GM18520 (cell line): ENCODE data around the gene RNF169.
"Not testable (repeated sequence)": the region's sequence is repeated elsewhere in the genome, so short reads cannot be mapped to it uniquely, and the experiment has no call there.

Experiments used
- ATAC-seq: cut with Tn5 transposase; IDR thresholded peaks from one replicate; pipeline ENCODE4 v1.9.1; 2021; ENCODE audit not compliant: unreplicated experiment

RNF169 gene

DNA sequence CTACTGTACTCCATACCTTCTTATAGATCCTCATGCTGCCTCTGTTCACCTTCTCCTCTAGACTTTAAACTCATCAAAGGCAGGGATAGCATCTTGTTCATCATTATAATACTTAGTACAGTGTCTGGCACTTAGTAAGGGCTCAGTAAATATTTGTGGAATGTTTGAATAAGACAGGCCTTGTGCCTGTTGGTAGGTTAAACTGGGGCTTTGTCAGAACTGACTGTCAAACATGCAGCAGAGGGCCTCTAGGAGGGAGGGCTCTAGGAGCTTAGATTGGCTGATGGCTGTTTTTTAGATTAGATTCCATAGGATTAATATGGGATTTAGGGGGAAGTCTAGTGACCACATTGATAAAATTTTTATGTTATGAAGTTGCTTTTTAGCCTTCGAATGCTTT lies 70.8 kb downstream of the RNF169 start:
- ATAC-seq, result no peak

DNA sequence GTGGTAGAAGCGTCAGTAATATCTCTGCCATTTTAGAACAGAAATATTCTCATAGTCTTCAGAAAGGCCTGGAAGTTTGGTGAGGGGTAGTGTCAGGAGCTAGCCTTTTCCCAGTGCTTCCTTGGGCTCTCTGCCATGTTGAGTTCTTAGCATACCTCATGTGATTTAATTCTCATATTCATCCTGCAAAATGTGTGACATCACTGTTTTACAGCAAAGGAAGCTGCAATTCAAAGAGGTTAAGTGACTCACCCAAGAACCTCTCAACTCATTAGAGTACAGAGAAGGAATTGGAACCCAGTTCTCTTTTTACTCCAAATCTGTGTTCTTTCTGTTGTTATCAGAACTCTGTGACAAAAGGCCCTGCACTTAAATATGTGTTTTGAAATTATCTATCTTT lies 72.1 kb downstream of the RNF169 start:
- ATAC-seq, result no peak

DNA sequence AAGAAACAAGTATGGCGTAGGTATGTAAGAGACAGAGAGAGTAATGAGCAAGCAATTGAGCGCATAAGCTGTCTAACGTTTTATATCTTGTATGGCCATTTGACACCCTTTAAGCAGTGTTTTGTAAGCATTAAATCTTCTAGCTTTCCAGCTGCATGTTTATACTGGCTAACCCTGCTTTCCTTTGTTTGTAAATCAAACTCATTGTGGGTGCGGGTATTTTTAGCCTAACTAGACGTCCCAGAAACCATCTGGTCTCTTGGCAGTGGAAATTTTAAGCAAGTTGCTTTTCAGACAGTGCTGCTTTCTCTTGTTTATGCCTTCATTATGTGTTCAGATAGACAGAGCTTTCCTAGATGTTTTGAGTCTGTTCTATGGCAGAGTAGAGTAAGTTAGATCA lies 73.5 kb downstream of the RNF169 start:
- no peak for ATAC-seq

DNA sequence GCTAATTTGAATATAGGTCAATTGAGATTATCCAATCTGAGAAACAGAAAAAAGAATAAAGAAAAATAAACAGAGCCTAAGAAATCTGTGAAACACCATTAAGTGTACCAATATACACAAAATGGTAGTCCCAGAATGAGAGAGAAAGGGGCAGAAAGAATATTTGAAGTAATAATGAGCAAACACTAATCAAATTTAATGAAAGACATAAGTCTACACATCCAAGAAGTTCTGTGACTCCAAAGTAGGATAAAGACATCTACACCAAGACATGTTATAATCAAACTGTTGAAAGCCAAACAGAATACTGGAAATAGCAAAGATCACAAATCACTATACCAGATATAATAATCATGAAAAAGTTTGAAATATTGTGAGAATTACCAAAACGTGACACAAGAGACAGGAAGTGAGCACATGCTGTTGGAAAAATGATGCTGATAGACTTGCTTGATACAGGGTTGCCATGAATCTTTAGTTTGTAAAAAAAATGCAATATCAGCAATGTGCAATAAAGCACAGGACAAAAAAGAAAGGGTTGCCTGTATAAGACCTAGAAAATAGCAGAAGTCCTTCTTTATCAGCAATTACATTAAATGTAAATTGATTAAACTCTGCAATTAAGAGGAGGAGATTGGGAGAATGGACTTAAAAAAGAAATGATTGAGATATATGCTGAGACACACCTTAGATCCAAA lies 75.8 kb downstream of the RNF169 start:
- ATAC-seq, result no peak

DNA sequence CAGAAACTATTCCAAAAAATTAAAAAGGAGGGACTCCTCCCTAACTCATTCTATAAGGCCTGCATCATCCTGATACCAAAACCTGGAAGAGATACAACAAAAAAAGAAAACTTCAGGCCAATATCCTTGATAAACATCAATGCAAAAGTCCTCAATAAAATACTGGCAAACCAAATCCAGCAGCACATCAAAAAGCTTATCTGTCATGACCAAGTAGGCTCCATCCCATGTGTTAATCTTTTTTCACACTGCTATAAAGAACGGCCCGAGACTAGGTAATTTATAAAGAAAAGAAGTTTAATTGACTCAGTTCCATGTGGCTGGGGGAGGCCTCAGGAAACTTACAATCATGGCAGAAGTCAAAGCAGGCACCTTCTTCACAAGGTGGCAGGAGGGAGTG lies 76.9 kb downstream of the RNF169 start:
- not testable (repeated sequence) for ATAC-seq

DNA sequence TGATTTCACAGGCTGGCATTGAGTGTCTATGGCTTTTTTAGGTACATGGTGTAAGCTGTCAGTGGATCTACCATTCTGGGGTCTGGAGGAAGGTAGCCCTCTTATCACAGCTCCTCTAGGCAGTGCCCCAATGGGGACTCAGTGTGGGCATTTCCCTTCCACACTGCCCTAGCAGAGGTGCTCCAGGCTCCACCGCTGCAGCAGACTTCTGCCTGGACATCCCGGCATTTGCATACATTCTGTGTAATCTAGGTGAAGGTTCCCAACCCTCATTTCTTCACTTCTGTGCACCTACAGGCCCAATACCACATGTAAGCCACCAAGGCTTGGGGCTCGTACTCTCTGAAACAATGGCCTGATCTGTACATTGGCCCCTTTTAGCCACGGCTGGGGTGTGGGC lies 78.3 kb downstream of the RNF169 start:
- no peak for ATAC-seq

DNA sequence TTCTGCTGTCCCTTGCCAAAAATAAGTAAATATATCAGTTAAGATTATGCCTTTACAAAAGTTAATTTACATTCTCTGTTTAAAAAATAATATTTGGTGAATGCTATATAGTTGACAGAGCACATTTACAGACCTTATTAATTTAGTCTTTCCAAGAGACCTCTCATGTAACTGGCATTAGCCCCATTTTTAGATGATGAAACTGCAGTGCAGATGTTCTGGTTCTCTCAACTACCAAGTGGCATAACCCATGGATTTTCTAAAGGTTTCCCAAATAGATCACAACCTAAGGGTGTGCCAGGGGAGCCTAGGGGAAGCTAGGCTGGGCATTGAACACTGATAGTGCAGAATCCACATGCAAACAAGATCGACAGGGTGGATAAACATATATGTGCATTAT lies 88.5 kb downstream of the RNF169 start:
- no peak for ATAC-seq

- ATAC-seq, result no peak
Observed at GRCh38 chr11:74838188-74838587, 89.5 kb downstream of the RNF169 start.

DNA sequence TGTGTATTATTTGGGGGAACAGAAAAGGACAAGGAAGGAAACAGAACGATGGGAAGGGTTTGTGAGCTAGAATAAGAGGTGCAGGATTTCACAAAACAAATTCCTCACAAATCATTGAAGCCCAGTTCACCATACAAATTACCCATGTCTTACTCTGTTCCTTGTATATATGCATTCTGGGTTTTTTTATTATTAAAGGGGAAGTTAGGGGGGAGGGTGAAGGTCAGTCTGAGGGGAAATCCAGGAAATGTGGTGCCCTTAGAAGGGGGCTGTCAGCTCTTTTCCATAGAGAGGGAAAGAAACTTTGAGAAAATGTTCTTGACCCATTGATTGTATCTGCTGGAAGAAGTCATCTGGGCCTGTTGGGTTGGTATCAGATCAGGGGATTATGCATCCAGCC lies 90.8 kb downstream of the RNF169 start:
- no peak for ATAC-seq

DNA sequence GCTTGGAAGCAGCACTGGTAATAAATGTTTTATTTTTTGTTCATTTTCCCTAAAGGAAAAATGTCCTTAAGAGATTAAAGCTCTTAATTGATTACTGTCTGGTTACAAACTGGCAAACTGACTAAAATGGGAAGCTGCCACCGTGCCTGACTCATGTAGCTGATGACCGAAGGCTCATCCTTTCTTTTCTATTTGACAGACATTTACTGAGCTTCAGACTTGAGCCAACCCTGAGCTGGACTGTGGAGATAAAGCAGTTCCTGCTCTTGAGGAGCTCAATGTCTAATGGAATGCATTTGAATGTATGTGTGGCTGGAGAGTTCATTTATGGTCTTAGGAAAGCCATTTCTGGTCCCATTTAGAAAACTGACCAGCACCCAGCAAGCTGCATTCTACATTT lies 91.3 kb downstream of the RNF169 start:
- no peak for ATAC-seq

- ATAC-seq, result no peak
Observed at GRCh38 chr11:74840486-74840885, 91.8 kb downstream of the RNF169 start.

DNA sequence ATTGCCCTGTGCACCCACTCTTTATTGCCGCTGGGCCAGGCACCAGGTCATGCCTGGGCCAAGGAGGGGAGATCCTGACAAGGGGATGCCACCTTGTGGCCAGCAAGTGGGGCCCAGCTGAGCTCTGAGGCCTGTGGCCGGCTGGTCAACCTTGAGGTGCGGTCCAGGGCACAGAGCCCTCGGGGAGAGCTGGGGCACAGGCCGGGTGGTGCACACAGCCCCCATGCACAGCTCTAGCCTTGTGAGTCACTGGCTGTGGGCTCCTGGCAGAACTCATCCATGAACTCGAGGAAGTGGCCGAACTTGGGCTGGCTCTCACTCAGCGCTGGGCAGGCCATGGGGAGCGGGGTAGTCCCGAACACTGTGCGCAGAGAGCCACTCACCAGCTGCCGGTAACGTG lies 94.3 kb downstream of the RNF169 start:
- no peak for ATAC-seq

GRCh38 chr11:74844072-74844471 lies 95.4 kb downstream of the RNF169 start:
- ATAC-seq, result no peak

- no peak for ATAC-seq
Observed at GRCh38 chr11:74844865-74845264, 96.2 kb downstream of the RNF169 start.

DNA sequence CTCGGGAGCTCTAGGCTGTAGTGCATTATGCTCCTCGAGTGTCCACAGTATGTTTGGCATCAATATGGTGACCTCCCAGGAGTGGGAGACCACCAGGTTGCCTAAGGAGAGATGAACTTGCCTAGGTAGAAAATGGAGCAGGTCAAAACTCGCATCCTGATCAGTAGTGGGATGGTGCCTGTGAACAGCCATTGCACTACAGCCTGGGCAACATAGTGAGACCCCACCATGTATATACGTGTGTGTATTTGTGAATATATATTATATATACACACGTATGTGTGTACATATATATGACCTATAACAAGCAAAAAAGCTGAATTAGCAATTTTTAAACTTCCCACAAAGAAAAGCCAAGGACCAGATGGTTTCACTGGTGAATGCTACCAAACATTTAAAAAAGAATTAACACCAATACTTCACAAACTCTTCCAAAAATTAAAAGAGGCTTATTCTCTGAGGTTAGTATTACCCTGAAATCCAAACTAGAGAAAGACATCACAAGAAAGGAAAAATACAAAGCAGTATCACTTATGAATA lies 97.4 kb downstream of the RNF169 start:
- no peak for ATAC-seq

- ATAC-seq, result no peak
Observed at GRCh38 chr11:74846770-74847169, 98.1 kb downstream of the RNF169 start.

DNA sequence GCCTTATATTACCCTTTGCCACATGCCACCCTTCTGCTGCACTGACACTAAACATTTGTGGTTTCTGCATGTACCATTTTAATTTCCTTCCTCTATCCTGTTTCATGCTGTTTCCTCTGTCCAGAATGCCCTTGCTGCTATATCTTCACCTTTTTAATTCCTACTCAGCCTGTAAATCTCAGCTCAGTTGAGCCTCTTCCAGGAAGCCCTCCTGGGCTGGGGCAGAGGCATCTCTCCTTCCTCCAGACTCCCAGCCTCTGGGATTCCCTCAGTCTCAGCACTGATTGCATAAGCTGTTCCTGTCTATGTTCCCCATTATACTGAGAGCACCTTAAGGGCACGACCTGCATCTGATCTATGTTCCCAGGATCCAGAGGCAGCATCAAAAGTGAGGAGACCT lies 98.7 kb downstream of the RNF169 start:
- no peak for ATAC-seq

- no peak for ATAC-seq
Observed at GRCh38 chr11:74847895-74848294, 99.2 kb downstream of the RNF169 start.

GRCh38 chr11:74849525-74850391 lies 101.1 kb downstream of the RNF169 start:
- ATAC-seq, result no peak

DNA sequence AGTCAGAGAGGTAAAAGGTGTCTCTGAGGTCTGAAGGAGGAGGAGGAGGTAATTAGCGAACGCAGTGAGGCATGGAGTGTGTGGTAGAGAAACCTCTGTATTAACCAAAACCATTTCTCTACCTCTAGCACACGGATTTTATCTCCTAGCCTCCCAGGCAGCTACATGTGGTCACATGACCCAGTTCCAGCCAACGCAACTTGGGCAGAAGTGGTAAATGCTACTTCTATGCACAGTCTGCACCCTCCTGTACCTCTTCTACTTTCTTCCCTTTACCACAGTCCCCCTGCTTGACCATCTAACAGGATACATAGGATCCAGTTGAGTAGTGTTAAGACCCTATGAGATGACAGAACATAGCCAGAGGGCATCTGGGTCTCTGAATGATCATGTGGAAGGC lies 104.6 kb downstream of the RNF169 start:
- ATAC-seq, result no peak

- ATAC-seq, result no peak
Observed at GRCh38 chr11:74860743-74861142, 112.1 kb downstream of the RNF169 start.

DNA sequence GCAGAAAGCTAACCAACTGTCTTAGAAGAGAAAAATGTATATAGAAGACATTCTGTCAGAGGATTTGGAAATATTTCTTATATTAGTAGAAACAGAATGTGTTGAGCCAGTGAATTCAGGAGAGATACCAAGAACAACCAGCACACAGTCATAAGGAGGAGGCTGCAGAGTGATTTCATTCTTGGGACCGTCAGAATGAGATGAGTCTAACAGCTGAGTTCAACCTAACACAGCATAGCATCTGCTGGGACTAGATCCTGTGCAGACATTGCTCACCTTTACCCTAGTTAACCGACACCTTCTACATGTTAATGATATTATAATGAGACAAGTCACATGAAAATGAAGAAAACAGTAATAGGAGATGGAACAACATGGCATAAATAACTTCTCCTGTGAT lies 114.8 kb downstream of the RNF169 start:
- ATAC-seq, result no peak
